ENCODE measurements around the gene TRIM24.

DNA sequence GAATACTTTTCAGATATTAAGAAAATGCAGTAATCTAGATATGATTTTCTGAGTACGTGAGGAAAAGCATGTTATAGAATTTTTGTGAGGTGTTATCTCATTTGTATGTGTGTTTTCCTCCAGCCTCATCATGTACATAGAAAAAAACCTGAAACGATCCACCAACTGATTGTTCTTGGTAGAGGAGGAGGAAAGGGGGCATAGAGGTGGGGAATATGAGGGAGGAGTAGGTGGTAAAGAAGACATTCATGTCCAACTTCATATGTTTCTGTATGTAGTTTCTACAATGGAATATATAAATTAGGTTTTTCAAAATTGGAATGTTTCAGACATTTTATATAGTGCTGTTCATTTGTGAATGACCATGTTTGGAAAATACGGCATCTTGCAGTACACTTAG lies 109.4 kb downstream of the TRIM24 start:
- TF ChIP-seq CTCF (IDR thresholded peaks at IDR 0.05; ENCODE audit: insufficient read depth, low read depth, low read length) (no peak), EZH2 (IDR thresholded peaks at IDR 0.05; ENCODE audit: insufficient read depth, low read length) (no peak)

All from astrocyte (in vitro differentiated cells and primary cell).